Activated effector memory CD4-positive, alpha-beta T cell treated with anti-CD3 and anti-CD28 coated beads, Interleukin-2, amount 50 U/mL, for 16 hours (primary cell): Measurements from ENCODE around the gene HTR2C.
"Not testable (repeated sequence)": the region's sequence is repeated elsewhere in the genome, so short reads cannot be mapped to it uniquely, and the experiment has no call there.

ENCODE experiments used
- DNase-seq: peaks from one replicate; pipeline ENCODE4 v3.0.0-alpha.2; 2020

The HTR2C gene

DNA sequence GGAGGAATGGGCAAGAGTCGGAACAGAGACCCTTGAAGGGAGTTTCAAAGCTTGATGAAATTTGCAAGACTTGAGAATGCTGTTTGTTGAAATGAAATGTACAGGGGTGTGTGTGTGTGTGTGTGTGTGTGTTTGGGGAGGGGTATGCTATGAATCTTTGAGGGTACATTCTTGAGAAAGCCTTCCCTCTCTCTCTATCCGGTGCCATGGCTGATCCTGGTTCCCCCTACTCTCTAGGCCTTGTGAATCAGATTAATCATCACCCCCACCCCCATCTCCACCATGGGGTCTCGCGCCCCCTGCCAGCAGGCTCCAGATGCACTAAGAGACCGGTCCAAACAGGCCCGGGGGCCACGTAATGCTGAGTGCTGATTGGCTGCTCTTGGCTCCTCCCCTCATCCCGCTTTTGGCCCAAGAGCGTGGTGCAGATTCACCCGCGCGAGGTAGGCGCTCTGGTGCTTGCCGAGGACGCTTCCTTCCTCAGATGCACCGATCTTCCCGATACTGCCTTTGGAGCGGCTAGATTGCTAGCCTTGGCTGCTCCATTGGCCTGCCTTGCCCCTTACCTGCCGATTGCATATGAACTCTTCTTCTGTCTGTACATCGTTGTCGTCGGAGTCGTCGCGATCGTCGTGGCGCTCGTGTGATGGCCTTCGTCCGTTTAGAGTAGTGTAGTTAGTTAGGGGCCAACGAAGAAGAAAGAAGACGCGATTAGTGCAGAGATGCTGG, at the start of gene HTR2C:
TSS of gene HTR2C (plus strand) at position 441 of the 729 bp plus-strand sequence. CDS start 142,851 bp downstream, outside the sequence.
- DNase-seq = no peak

DNA sequence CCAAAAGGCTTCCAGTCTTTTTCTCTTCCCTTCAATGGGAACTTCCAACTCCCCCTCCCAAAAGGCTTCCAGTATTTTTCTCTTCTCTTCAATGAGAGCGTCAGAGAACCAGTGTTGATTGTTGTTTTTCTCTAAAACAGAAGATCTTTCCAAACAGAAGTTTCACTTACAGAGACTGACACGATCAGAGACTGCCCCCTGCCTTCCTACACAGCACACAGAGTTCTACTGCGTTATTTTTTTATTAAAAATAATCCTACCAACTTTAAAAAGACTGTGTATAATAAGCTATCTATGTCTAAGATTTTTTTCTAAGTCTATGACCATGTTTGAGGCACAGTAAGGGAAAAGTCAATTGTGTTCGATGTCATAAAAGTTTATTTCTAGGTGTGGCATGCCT, 3.5 kb upstream of the HTR2C start:
- no peak for DNase-seq

DNA sequence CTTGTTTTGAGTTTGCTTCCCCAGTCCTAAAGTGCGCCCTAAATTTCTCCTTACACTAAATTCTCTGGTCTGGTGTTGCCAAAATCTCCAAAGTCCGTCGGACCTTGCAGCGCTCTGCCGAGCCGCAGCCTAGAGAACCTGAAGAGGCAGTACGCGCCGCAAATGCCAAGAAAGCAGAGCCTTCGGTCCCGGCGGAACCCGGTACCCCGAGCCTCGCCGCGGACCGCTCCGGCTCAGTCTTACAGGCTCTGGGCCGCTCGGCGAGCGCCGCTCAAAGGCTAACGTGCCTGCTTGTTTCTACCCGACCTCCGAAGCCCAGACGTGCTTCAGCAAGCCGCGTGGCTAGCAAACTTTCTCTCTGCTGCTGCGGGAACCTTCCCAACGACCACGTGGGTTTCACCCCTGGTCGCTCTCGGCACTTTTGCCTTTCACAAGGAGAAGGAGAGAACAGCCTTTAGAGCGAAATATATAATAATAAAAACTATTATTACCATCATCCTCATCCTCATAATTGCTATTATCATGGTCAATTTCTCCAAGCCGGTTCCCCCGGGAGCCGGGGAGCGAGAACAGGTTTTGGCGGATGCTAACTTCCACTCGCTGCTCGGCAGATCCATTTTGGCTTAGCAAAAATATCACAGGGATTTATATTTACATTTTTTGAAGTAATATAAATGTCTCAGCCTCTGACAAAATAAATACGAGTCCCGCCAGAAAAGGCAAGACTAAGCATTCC, 2.2 kb upstream of the HTR2C start:
- no peak for DNase-seq

DNA sequence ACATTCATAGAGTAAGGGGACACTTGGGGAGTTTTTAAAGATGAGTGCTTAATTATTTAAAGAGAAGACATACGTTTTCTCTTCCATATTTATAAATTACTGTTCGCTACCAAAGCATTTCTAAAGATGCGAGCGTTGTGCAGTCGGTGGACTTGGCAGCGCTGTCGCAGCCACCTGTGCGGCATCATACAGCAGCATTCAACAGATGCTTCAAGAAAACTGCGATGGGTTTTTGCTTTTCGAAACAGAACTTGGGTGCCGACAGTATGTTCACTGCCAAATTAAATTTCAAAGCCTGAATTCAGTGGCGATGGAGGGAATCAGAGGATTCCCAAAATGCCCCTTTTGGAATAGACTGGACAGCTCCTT, 1.6 kb upstream of the HTR2C start:
- no peak for DNase-seq

DNA sequence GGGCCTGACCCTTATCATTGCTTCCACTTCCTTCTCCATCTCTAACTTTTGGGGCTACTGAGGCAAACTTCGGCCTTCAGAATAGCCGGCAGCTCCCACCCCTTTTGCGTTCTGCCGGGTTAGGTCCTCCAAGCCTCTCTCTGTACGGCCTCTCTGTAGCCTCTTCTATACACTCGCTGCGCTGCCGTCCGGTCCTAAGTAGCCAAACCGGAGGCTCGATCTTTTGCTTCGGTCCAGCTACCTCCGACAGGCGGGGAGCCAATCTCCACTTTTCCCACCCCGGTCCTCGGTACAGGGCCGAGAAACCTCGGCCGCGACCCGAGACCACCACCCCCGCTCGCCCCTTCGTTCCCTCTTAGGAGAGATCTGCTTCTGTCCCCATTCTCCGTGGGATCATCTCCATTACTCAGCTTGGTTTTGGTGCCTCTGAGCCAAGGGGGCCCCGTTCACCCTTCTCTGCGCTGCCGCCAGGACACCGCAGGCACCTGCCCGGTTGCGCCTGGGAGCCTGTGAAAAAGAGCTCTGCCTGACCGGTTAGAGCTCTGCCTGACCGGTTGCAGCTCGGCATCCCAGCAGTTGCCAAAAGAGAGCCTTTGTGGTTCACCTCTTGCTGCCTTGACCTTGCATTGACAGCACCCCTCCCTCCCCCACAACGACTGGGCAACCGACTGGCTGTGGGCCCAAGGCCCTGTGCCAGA, 1.0 kb upstream of the HTR2C start:
- no peak for DNase-seq

DNA sequence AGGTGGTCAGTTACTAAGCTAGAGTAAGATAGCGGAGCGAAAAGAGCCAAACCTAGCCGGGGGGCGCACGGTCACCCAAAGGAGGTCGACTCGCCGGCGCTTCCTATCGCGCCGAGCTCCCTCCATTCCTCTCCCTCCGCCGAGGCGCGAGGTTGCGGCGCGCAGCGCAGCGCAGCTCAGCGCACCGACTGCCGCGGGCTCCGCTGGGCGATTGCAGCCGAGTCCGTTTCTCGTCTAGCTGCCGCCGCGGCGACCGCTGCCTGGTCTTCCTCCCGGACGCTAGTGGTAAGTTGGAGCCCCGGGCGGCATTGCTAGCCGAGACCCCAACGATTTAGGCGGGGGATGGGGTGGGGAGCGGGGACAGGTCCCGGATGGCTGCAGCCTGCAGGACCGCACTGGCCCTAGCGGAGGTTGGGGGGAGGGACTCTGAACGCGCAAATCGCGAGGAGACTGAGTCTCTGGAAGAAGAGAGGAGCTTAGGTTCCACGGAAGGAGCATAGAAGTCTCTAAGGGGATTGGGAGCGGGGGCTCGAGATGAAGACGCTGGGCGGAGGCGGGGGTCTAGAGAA, 573 bp downstream of the HTR2C start:
- no peak for DNase-seq

DNA sequence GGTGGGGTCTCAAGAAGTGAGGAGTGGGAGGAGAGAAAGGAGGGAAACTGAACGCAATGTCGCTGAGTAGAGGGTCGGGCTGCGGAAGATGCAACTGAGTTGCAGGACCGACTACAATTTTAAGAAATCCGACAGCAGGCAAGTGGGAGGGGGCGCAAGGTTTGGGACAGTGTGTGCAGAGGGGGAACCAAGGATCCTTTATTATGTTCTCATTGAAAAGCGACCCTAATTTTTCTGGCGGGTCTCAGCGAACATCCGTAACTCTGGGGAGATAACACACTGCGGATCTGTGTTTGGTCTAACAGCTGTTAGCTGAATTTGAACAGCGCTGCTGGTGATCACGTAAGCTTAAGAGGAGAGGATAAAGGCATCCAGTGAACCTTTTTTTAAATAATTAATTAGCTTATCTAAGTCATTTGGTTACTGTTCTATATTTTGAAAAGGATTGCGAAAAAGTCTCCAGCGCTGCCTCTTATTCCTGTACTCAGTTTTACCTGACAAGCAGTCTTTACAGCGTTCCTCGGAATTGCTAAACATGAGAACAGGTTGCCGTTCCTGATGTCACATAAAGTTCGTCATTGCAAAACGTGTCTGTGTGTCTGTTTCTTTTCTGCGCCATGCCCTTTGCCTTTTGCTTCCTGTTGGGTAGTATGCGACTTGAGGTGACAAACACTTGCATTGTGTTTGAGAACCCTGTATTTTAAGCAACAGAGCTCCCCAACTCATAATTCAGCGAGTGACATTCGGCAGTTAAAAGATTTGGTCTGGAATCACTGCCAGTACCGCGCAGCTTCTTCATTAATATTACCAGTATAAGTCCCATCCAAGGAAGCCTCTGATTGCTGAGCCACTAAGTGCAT, 1.3 kb downstream of the HTR2C start:
- no peak for DNase-seq

DNA sequence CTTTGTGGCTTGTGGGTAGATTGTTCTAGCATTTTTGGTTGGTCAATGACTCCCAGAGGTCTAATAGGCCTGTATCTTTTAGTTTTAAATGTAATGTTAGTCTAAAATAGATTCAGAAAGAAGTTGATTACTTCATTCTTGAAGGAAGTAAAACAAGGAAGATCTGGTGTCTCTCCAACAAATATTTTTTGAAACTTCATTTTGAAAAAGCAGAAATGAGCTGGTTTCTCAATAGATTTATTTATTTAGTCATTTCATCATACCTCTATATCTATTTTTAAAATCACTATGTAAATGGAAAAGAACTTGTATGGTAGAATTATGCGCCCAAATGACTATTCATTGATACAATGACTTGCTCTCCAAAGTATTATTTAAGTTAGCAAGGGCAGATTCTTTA, 7.2 kb downstream of the HTR2C start:
- DNase-seq = no peak

DNA sequence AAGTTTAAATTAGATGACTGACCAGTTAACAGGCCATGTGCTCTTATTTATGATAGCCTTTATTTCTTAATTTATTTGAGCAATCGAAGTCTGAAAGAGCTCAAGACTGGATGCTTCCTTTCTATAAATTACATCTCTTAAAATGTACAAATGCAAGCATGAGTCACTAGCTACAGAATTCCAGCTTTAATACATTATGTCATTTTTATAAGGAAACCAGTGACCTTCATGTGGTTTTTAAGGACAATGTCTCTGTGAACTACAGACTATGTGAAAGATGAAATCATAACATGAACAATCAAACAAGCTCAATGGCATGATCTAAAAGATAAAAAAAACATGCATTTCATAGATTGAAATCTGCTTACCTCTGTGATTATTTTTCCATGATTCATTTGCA, 15.4 kb downstream of the HTR2C start:
- DNase-seq = no peak

DNA sequence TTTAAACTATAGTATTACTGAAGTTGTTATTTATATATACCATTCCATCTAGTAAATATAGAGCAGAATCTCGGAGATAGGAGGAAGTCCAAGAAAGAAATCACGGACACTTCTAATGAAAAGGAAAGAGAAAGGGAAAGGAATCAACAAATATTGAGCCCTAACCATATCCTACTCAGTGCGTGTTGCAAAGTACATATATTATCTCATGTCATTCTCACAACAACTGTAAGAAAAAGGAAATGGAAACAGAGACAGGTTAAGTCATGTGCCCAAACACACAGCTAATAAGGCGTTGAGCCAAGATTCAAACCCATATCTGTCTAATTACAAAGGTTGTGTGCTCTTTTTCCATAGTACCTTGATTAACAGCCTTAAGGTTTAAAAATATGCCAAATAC, 16.0 kb downstream of the HTR2C start:
- no peak for DNase-seq

DNA sequence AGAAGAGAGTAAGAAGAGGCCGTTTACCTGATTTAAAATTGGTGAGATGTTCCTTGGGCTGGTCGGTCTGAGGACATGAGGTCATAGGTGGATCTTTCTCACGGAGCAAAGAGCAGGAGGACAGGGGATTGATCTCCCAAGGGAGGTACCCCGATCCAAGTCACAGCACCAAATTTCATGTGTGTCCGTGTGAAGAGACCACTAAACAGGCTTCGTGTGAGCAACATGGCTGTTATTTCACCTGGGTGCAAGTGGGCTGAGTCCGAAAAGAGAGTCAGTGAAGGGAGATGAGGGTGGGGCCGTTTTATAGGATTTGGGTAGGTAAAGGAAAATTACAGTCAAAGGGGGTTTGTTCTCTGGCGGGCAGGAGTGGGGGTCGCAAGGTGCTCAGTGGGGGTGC, 22.7 kb downstream of the HTR2C start:
- DNase-seq = not testable (repeated sequence)

DNA sequence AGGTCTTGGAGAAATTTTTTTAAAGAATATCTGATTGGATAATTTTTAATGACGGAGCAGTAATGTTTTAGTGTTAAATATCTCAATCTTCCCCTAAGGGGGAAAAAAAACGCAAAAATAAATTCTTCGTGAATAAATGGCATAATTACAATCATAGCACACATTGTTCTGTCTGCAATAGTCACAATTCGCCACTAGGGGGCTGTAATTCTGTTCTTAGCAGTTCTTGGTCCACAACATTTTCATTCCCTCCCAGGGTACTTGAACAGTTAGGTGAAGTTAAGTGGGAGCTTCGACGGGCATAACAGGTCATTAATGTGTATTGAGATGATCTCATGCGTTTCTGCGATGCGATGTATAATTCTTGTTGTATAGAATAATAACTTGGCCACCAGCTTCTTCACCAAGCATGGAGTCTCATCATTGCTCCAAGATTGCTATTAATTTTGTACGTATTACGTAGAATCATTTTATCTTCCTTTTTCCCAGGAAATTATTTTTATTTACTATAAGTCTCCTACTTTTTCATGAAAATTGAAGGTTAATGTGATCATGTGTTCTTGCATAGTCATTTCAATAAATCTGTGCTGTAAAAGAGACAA, 27.2 kb downstream of the HTR2C start:
- no peak for DNase-seq

DNA sequence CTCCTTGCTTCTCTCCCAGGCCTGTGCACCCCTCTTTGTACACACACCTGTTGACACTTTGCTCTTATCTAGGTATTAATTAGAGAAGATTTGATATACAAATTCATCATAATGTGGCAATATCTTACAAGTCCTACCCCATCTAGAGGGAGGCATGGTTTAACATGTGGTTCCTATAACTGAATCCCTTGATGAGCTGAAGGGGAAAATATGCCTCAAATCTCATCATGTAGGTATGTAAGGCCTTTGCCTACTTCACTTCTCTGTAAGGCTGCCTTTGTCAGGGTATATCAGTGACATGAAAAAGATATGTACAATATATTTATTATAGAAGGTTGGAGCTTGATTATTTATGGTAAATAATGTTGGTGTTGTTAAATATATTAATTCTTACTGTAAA, 31.9 kb downstream of the HTR2C start:
- DNase-seq = no peak

DNA sequence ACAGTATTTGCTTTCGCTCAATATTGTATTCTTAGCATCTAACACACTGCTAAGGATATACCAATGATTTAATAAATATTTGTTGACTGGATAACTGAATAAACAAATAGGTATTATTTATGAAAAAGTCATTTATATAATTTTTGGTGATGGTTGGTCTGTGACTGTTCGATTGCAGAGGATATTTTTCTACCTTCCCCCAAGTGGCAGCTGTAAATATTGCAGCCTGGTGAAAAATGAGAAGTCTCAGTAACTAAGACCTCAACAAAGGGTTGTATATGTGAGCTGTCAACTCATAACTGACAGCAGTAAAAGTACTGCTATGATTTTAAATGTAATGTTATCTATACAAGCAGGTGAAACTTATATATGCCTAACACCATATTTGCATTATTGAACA, 36.0 kb downstream of the HTR2C start:
- DNase-seq = no peak

DNA sequence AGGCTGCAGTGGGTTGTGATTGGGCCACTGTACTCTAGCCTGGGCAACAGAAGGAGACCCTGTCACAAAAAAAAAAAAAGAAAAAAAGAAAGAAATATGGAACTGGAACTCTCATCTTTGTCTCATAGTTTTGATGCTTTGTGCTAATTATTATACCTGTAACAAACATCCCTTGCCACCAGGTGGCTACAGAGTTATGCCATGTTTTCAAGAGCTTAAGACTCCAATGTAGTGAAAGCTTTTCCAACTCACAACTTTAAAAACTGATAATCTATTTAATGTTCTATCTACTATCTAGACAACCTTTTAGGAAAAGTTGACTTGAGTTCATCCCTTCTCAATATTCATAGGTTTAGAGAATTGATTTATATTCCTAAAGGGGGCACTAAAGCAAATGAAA, 42.4 kb downstream of the HTR2C start:
- DNase-seq = no peak

DNA sequence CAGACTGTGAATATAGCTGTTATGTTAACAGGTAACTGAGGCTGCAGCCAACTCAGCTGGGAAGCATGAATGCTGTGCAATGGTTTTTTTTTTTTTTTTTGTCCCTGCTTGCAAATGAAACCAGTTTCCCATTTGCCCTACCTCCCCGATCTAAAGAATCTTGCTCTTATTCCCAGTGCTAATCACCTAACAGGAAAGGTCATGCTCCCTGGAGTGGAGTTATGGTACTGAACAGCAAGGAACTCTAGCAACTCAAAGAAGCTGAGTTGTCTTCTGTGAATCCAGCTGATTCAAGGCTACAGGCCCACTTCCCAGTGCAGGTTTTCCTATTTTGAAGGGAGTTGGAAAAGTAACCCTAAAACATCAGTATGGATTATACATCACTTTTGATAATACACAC, 52.1 kb downstream of the HTR2C start:
- DNase-seq = no peak

DNA sequence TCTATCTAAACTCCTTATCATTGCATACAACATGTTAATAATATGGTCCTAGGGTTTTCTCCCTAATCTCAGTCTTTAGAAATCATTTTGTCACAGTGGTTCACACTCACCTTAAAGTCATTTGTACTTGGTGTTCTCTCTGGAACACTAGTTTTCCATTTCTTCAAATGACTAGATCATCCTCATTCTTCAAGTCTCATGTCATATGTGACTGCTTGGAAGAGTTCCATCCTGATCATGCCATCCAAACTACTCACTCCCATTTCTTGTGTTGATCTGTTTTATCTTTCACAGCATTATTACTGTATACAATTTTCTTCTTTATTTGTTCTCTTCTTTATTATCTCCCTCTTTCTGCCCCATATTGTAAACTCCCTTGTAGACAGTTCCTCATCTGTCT, 66.5 kb downstream of the HTR2C start:
- no peak for DNase-seq

DNA sequence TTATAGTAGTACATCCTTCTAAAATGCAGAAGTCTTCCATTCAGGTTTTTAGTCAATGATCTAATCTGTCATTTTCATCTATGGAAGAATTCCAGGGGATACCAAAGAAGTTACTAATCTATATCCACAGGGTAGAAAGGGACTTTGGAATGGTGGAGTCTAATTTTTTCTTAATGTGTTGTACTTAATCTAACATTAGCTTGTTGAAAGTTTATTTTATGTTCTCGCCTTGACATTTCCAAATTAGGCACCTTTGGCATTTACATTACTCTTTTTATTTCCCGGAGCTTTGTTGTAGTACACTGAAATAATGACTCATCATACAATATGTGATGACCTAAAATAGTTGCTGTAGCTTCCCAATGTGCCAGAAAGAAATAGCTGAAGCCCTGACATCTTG, 91.5 kb downstream of the HTR2C start:
- no peak for DNase-seq

DNA sequence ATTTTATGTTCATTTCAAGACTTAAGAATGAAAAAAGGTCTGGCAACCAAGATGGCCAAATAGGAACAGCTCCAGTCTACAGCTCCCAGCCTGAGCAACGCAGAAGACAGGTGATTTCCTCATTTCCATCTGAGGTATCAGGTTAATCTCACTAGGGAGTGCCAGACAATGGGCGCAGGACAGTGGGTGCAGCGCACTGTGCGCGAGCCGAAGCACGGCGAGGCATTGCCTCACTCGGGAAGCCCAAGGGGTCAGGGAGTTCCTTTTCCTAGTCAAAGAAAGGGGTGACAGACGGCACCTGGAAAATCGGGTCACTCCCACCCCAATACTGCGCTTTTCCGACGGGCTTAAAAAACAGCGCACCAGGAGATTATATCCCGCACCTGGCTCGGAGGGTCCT, 116.6 kb downstream of the HTR2C start:
- not testable (repeated sequence) for DNase-seq

DNA sequence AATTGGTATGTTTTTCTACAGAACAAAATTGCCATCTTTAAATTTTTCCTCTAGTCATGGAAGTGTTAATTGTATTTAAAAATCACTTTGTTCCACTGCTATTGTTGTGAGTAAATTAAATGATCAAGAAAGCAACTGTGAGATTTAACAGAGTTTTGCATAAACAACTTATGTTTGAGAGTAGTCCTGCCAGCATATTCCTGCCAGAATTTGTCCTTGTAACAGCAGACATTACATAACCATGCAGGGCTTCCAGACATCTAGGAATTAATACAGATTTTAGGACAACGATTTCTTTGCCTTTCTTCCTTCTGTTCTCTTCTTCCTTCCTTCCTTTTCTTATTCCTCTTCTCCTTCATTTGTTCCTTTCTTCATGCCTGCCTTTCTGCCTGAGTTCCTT, 125.5 kb downstream of the HTR2C start:
- no peak for DNase-seq

DNA sequence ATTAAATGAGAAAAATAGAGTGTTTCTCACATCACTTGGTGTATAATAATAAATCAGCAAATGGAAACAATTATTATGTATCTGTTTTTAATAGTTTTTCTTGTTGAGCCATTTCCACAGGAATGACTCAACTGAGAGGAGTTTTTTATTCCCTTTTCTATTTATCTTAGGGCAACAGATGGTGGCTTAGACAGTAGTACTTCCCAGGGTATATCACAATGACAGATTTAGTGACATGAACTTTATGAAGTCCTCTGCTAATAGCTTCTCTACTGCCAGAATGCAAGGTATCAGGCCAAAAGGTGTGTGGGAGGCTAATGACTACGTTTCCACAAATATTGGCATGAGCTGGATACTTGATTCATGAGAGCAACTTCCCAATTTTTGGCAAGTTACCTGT, 126.7 kb downstream of the HTR2C start:
- DNase-seq = no peak

DNA sequence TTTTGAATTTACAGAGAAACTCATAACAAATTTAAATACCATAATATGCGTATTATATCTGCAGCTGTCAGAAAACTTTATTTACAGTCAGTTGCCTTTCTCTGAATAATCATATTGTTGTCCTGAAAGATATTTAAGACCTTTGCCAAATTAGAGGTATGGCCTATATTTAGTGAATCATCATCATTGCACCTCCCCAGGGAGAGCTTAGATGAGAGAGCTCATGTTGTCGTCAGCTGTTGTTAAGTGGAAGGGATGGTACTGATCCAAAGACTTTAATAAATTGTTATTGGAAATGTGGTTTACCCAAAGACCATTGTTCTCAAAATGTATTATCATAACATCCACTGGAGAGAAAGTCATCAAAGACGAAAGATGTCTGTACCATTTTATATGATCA, 128.6 kb downstream of the HTR2C start:
- DNase-seq = no peak
